Naive thymus-derived CD4-positive, alpha-beta T cell (primary cell): ENCODE data around the gene PLIN4. TPM values are rescaled to one million over a fixed set of nuclear protein-coding genes. Genes with fewer than 3 reads are reported as not detected.

Source experiments
- ATAC-seq: fragments of 150-1000 bp; cut with Tn5 transposase; 2 replicates; pipeline ENCODE4 v1.10.0; 2021; ENCODE audit warnings: mild to moderate bottlenecking, moderate library complexity
- CTCF ChIA-PET: fragments of 350-600 bp; sonication (Branson Sonifier 250); formaldehyde crosslinking; loops from one replicate; lab custom pipeline; 2021; ENCODE audit warnings: antibody characterized with exemption; lab: Charles Lee
- POLR2A ChIA-PET: fragments of 350-600 bp; sonication (Branson Sonifier 250); formaldehyde crosslinking; loops from one replicate; lab custom pipeline; 2021; ENCODE audit warnings: antibody characterized with exemption, inconsistent platforms; lab: Charles Lee
- DNase-seq, 9 donors: peaks; one replicate each; pipeline versions ENCODE4 v3.0.0 to v3.0.0-alpha.2; 2020 to 2022; ENCODE audit warnings: mixed read lengths in 1 of 9
- H3K27ac ChIP-seq: one replicate; pipeline ENCODE4 v1.7.0; 2013; ENCODE audit warnings: mild to moderate bottlenecking, low read depth, low read length, moderate library complexity
- H3K27me3 ChIP-seq, 2 donors: one replicate each; pipeline ENCODE4 v1.7.0; 2013; ENCODE audit warnings: low read length in 2 of 2, mild to moderate bottlenecking in 2 of 2, moderate library complexity in 2 of 2; ENCODE audit not compliant: control insufficient read depth in 2 of 2, insufficient read depth in 2 of 2
- H3K36me3 ChIP-seq, 3 experiments: 1 replicate in 2 of 3; 2 replicates in 1 of 3; pipeline ENCODE4 v1.7.0; 2013; ENCODE audit warnings: low read length in 3 of 3, mild to moderate bottlenecking in 3 of 3, moderate library complexity in 1 of 3; ENCODE audit not compliant: insufficient read depth in 3 of 3, control insufficient read depth in 2 of 3
- H3K4me1 ChIP-seq, 2 donors: one replicate each; pipeline ENCODE4 v1.7.0; 2013; ENCODE audit warnings: low read length in 2 of 2, mild to moderate bottlenecking in 2 of 2, moderate library complexity in 1 of 2; ENCODE audit not compliant: control insufficient read depth in 2 of 2, insufficient read depth in 2 of 2
- H3K4me3 ChIP-seq: 2 replicates; pipeline ENCODE4 v1.7.0; 2013; ENCODE audit warnings: mild to moderate bottlenecking, low read length
- H3K9me3 ChIP-seq, 3 experiments: 1 replicate in 2 of 3; 2 replicates in 1 of 3; pipeline ENCODE4 v1.7.0; 2013; ENCODE audit warnings: low read length in 3 of 3; ENCODE audit not compliant: control insufficient read depth in 2 of 3
- H3K27ac Mint-ChIP-seq, 9 donors: one replicate each; pipeline ENCODE4 v1.8.0; 2020 to 2022; ENCODE audit warnings: mixed read lengths in 9 of 9, mild to moderate bottlenecking in 8 of 9, moderate library complexity in 5 of 9, inconsistent platforms in 2 of 9
- H3K27me3 Mint-ChIP-seq, 5 donors: one replicate each; pipeline ENCODE4 v1.8.0; 2021 to 2022; ENCODE audit warnings: mixed read lengths in 5 of 5, mild to moderate bottlenecking in 1 of 5
- H3K36me3 Mint-ChIP-seq, 5 donors: one replicate each; pipeline ENCODE4 v1.8.0; 2020 to 2022; ENCODE audit warnings: mixed read lengths in 5 of 5, mild to moderate bottlenecking in 3 of 5, inconsistent platforms in 1 of 5
- H3K4me1 Mint-ChIP-seq, 7 donors: one replicate each; pipeline ENCODE4 v1.8.0; 2020 to 2022; ENCODE audit warnings: mixed read lengths in 7 of 7, mild to moderate bottlenecking in 3 of 7, inconsistent platforms in 1 of 7
- H3K4me3 Mint-ChIP-seq, 10 donors: one replicate each; pipeline ENCODE4 v1.8.0; 2020 to 2022; ENCODE audit warnings: mild to moderate bottlenecking in 10 of 10, mixed read lengths in 10 of 10, moderate library complexity in 6 of 10, inconsistent platforms in 2 of 10
- H3K9me3 Mint-ChIP-seq, 11 donors: one replicate each; pipeline ENCODE4 v1.8.0; 2020 to 2022; ENCODE audit warnings: mixed read lengths in 11 of 11, mild to moderate bottlenecking in 4 of 11, inconsistent platforms in 1 of 11, moderate library complexity in 1 of 11
- intact Hi-C, 2 donors: fragments of 100-400 bp; cut with micrococcal nuclease; formaldehyde crosslinking; loops; one replicate each; pipeline ENCODE4 v1.15.1; 2023
- polyA plus RNA-seq, 2 donors: library from polyadenylated mRNA; unstranded; fragments of 300-500 nt; fragmentation: Illumina TruSeq; gene quantifications; one replicate each; pipeline ENCODE4 v1.2.3, GENCODE V29; 2021
- total RNA-seq, 6 experiments: library from RNA in 5 of 6; stranded (reverse) in 5 of 6; gene quantifications; 1 replicate in 5 of 6; 2 replicates in 1 of 6; pipeline ENCODE4 v1.2.3 and lab custom pipeline; 2021 to 2026

PLIN4 gene
- total and polyA plus RNA-seq, 7 experiments from 2014 or later = 0.08 to 0.24 (median 0.11) TPM; not detected in 2

GRCh38 chr19:4559569-4559968, 41.3 kb upstream of the PLIN4 start, which contains the start of gene SEMA6B:
Gene SEMA6B (minus strand): TSS chr19:4559684. CDS start chr19:4558457, 1,227 bp downstream.
- DNase-seq = no peak

DNA sequence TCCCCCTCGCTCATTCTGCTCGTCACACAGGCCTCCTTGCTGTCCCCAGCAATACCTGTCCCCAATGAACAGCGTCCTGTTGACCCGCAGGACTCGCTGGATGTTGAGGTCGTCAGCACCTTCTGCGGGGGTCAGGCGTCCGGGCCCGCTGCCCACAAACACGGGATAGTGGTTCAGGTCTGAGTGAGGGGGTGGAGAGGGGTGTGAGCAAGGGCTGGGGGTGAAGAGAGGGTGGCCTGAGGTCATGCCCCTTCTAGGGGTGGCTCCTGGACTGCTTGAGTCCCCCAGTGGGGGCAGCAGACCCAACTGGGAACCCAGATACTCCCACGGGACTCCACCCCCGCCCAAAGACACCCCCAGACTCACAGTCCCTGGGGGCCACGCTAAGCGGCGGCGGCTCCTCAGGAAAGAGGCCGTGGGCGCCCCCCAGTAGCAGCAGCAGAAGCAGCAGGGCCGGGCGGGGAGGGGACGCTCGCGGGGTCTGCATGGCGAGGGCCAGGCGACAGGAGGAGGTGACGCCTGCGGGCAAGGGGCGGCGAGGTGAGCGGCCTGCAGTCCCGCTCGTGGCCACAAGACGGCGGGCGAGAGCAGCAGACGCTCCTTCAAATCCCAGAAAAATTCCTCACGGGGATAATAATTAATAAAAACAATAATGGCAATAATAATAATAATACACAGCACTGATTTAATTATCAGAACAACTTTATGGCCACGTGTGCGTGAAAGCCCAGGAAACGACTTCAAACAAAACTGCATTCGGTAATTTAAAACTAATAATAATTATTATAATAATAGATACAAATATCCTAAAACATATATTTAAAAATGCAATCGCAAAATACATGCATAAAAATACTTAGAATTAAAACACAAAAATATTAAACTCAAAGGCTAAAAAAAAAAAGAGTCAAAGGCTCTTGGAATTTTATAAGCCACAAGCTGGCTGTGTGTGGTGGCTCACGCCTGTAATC, 40.0 kb upstream of the PLIN4 start:
- ChIA-PET CTCF (interaction anchor here (0.6 to 2.0 kb wide), 4 partner anchors 12 to 292 kb away, joined by 3 to 9 read pairs (median 4); no protein-coding TSS in a partner anchor), POLR2A (interaction anchor here (0.7 kb wide), 1 partner anchor 74 kb away, joined by 3 read pairs; no protein-coding TSS in a partner anchor)
- Histone ChIP-seq H3K27me3 (no peaks in the 10 kb centered on the region), H3K4me1 (no peaks in the 10 kb centered on the region), H3K4me3 (no peak overlapping the region), H3K27ac (no peak overlapping the region), H3K36me3 (no peaks in the 10 kb centered on the region), H3K9me3 (no peaks in the 10 kb centered on the region)
- no peaks in the 10 kb centered on the region for H3K36me3 Mint-ChIP-seq
- H3K4me1 Mint-ChIP-seq = peaks cover 0 to 13% (median 0%) of the 10 kb centered on the region in 7 donors
- H3K27ac Mint-ChIP-seq = no peak overlapping the region
- peaks cover 0 to 14% (median 0%) of the 10 kb centered on the region in 5 donors for H3K27me3 Mint-ChIP-seq
- intact Hi-C loops = loop anchor here in 1 of 2 donors (1.0 kb wide), 1 partner anchor 78 kb away; no protein-coding TSS in a partner anchor
- peaks cover 0 to 3% (median 0%) of the 10 kb centered on the region in 11 donors for H3K9me3 Mint-ChIP-seq
- ATAC-seq = no peak
- H3K4me3 Mint-ChIP-seq = no peak overlapping the region
- DNase-seq = peak in 2 of 9 donors; percentile 24 to 48

More at GRCh38 chr19:4559569-4559968, 41.3 kb upstream of the PLIN4 start, which contains the start of gene SEMA6B:
- Histone ChIP-seq H3K27ac (no peak within 1 kb of the TSS), H3K4me1 (no peaks in the 10 kb centered on the region), H3K4me3 (no peak within 1 kb of the TSS), H3K27me3 (no peaks in the 10 kb centered on the region), H3K36me3 (no peaks in the 10 kb centered on the region), H3K9me3 (no peaks in the 10 kb centered on the region)
- Mint-ChIP-seq H3K9me3 (peaks cover 0 to 2% (median 0%) of the 10 kb centered on the region in 11 donors), H3K27me3 (peaks cover 0 to 3% (median 0%) of the 10 kb centered on the region in 5 donors), H3K27ac (peak within 1 kb of the TSS in 1 of 9 donors; percentile 20), H3K36me3 (no peaks in the 10 kb centered on the region), H3K4me3 (no peak within 1 kb of the TSS), H3K4me1 (peaks cover 0 to 10% (median 0%) of the 10 kb centered on the region in 7 donors)
- intact Hi-C loops = no loop called here
- ChIA-PET CTCF (interaction anchor here (0.6 to 2.0 kb wide), 2 partner anchors 77 to 770 kb away, joined by 4 to 11 read pairs; no protein-coding TSS in a partner anchor), POLR2A (no interaction called here)
- ATAC-seq = peak; percentile 44

GRCh38 chr19:4557144-4557970, 39.1 kb upstream of the PLIN4 start:
- no peak for DNase-seq
- H3K36me3 ChIP-seq = no peaks in the 10 kb centered on the region
- no peak overlapping the region for H3K4me3 ChIP-seq
- no peak overlapping the region for H3K27ac ChIP-seq
- H3K9me3 Mint-ChIP-seq = peaks cover 0 to 6% (median 0%) of the 10 kb centered on the region in 11 donors
- no peak overlapping the region for H3K27ac Mint-ChIP-seq
- peaks cover 0 to 13% (median 0%) of the 10 kb centered on the region in 7 donors for H3K4me1 Mint-ChIP-seq
- H3K27me3 ChIP-seq = no peaks in the 10 kb centered on the region
- ChIA-PET POLR2A (no interaction called here), CTCF (interaction anchor here (1.4 to 2.0 kb wide), 2 partner anchors 13 to 79 kb away, joined by 3 to 9 read pairs; no protein-coding TSS in a partner anchor)
- no peaks in the 10 kb centered on the region for H3K4me1 ChIP-seq
- intact Hi-C loops = no loop called here
- no peaks in the 10 kb centered on the region for H3K36me3 Mint-ChIP-seq
- no peaks in the 10 kb centered on the region for H3K9me3 ChIP-seq
- H3K27me3 Mint-ChIP-seq = peaks cover 0 to 19% (median 5%) of the 10 kb centered on the region in 5 donors
- ATAC-seq = no peak
- no peak overlapping the region for H3K4me3 Mint-ChIP-seq

GRCh38 chr19:4556597-4557127, 38.4 kb upstream of the PLIN4 start:
- H3K36me3 Mint-ChIP-seq = peaks cover 0 to 4% (median 0%) of the 10 kb centered on the region in 5 donors
- Histone ChIP-seq H3K4me3 (no peak overlapping the region), H3K27ac (no peak overlapping the region), H3K4me1 (no peaks in the 10 kb centered on the region), H3K27me3 (no peaks in the 10 kb centered on the region), H3K36me3 (no peaks in the 10 kb centered on the region), H3K9me3 (no peaks in the 10 kb centered on the region)
- DNase-seq = peak in 1 of 9 donors; percentile 35
- H3K4me1 Mint-ChIP-seq = peaks cover 0 to 9% (median 0%) of the 10 kb centered on the region in 7 donors
- H3K4me3 Mint-ChIP-seq = no peak overlapping the region
- intact Hi-C loops = no loop called here
- peaks cover 0 to 6% (median 0%) of the 10 kb centered on the region in 11 donors for H3K9me3 Mint-ChIP-seq
- CTCF ChIA-PET = interaction anchor here (1.4 to 2.0 kb wide), 2 partner anchors 14 to 80 kb away, joined by 3 to 9 read pairs; no protein-coding TSS in a partner anchor
- peak; percentile 22 for ATAC-seq
- peaks cover 0 to 24% (median 5%) of the 10 kb centered on the region in 5 donors for H3K27me3 Mint-ChIP-seq
- POLR2A ChIA-PET = no interaction called here
- no peak overlapping the region for H3K27ac Mint-ChIP-seq

DNA sequence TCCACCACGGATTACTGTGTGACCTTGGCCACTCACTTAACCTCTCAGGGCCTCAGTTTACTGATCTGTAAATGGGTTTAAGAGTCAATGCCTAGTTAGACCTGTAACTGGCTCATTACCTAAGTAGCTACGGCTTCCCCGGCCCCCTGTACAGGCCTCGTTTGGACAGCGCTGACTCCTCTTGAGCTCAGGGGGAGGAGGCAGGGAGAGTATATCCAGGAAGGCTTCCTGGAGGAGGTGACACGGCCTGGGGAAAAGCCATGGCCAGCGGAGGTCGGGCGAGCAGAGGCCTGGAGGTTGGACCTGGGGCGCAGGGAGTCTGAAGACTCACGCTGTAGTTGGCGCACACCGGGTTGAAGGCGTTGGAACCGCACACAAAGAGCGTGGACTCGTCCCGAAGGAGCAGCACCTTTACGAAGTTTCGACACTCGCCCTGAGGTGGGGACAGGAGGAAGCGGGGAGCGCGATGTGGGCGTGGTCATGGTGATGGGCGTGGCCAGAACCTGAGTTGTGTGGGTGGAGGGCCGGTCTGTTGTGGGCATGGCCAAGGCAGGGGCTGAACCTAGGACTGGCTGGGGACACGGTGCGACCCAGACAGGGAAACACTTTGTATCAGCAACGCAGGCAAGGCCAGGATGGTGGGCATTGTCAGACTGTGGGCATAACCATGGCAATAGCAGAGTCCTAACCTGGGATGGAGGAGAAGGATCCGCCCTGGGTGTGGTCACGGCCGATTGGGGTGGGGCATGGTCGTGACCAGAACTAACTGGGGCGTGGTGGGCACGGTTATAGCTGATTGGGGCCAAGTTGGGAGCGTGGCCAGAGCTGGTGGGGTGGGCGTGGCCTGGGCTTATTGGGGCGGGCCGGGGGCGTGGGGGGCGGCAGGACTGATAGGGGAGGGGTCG, 37.6 kb upstream of the PLIN4 start:
- peaks cover 0 to 25% (median 6%) of the 10 kb centered on the region in 5 donors for H3K27me3 Mint-ChIP-seq
- H3K36me3 Mint-ChIP-seq = peaks cover 0 to 4% (median 0%) of the 10 kb centered on the region in 5 donors
- Histone ChIP-seq H3K4me1 (no peaks in the 10 kb centered on the region), H3K27ac (no peak overlapping the region), H3K4me3 (no peak overlapping the region), H3K9me3 (no peaks in the 10 kb centered on the region), H3K27me3 (no peaks in the 10 kb centered on the region), H3K36me3 (no peaks in the 10 kb centered on the region)
- no peak overlapping the region for H3K4me3 Mint-ChIP-seq
- ChIA-PET CTCF (interaction anchor here (2.0 kb wide), 1 partner anchor 80 kb away, joined by 9 read pairs; no protein-coding TSS in a partner anchor), POLR2A (no interaction called here)
- peaks cover 0 to 10% (median 0%) of the 10 kb centered on the region in 7 donors for H3K4me1 Mint-ChIP-seq
- intact Hi-C loops = no loop called here
- H3K9me3 Mint-ChIP-seq = peaks cover 0 to 6% (median 0%) of the 10 kb centered on the region in 11 donors
- ATAC-seq (no peak), DNase-seq (no peak)
- peak overlapping the region in 2 of 9 donors; percentile 25 to 46 for H3K27ac Mint-ChIP-seq
